Measurements from ENCODE around the gene PROZ.

The PROZ gene

GRCh38 chr13:113145911-113146598, 12.4 kb upstream of the PROZ start:
- ATAC-seq (peak; percentile 68), DNase-seq (ENCODE audit: low spot score in 2 of 2) (no peak)
- Mint-ChIP-seq H3K4me3 (peak overlapping the region; percentile 17), H3K36me3 (peaks cover 7% of the 10 kb centered on the region), H3K4me1 (peaks cover 9% of the 10 kb centered on the region), H3K27ac (peak overlapping the region; percentile 56), H3K9me3 (peaks cover 5% of the 10 kb centered on the region)

GRCh38 chr13:113146750-113147149, 11.7 kb upstream of the PROZ start:
- Mint-ChIP-seq H3K4me1 (peaks cover 16% of the 10 kb centered on the region), H3K9me3 (peaks cover 5% of the 10 kb centered on the region), H3K36me3 (peaks cover 7% of the 10 kb centered on the region), H3K27ac (no peak overlapping the region), H3K4me3 (no peak overlapping the region)
- ATAC-seq (no peak), DNase-seq (ENCODE audit: low spot score in 2 of 2) (no peak)

GRCh38 chr13:113147206-113147605, 11.2 kb upstream of the PROZ start:
- Mint-ChIP-seq H3K36me3 (peaks cover 8% of the 10 kb centered on the region), H3K9me3 (peaks cover 5% of the 10 kb centered on the region), H3K4me3 (no peak overlapping the region), H3K27ac (no peak overlapping the region), H3K4me1 (peaks cover 21% of the 10 kb centered on the region)
- ATAC-seq, result no peak
- no peak for DNase-seq (ENCODE audit: low spot score in 2 of 2)

GRCh38 chr13:113148407-113148806, 10.0 kb upstream of the PROZ start:
- Mint-ChIP-seq H3K4me3 (no peak overlapping the region), H3K4me1 (peaks cover 30% of the 10 kb centered on the region), H3K36me3 (peaks cover 12% of the 10 kb centered on the region), H3K9me3 (peaks cover 5% of the 10 kb centered on the region), H3K27ac (no peak overlapping the region)
- ATAC-seq, result no peak
- no peak for DNase-seq (ENCODE audit: low spot score in 2 of 2)

GRCh38 chr13:113148940-113149503, 9.4 kb upstream of the PROZ start:
- ATAC-seq (no peak), DNase-seq (ENCODE audit: low spot score in 2 of 2) (no peak)
- Mint-ChIP-seq H3K27ac (no peak overlapping the region), H3K36me3 (peaks cover 12% of the 10 kb centered on the region), H3K4me1 (peaks cover 30% of the 10 kb centered on the region), H3K9me3 (peaks cover 5% of the 10 kb centered on the region), H3K4me3 (no peak overlapping the region)

GRCh38 chr13:113149711-113150549, 8.5 kb upstream of the PROZ start:
- Mint-ChIP-seq H3K9me3 (peaks cover 7% of the 10 kb centered on the region), H3K36me3 (peaks cover 19% of the 10 kb centered on the region), H3K27ac (no peak overlapping the region), H3K4me1 (peaks cover 30% of the 10 kb centered on the region), H3K4me3 (no peak overlapping the region)
- DNase-seq (ENCODE audit: low spot score in 2 of 2) (no peak), ATAC-seq (no peak)

GRCh38 chr13:113150550-113151365, 7.7 kb upstream of the PROZ start:
- ATAC-seq, result no peak
- Mint-ChIP-seq H3K36me3 (peaks cover 20% of the 10 kb centered on the region), H3K4me1 (peaks cover 27% of the 10 kb centered on the region), H3K9me3 (peaks cover 11% of the 10 kb centered on the region), H3K4me3 (peak overlapping the region; percentile 78), H3K27ac (no peak overlapping the region)
- DNase-seq (ENCODE audit: low spot score in 2 of 2), result no peak

- peaks cover 19% of the 10 kb centered on the region for H3K36me3 Mint-ChIP-seq
- peak overlapping the region; percentile 78 for H3K4me3 Mint-ChIP-seq
- ATAC-seq, result peak; percentile 74
- peak overlapping the region; percentile 82 for H3K27ac Mint-ChIP-seq
- peaks cover 22% of the 10 kb centered on the region for H3K4me1 Mint-ChIP-seq
- no peak for DNase-seq (ENCODE audit: low spot score in 2 of 2)
- peaks cover 13% of the 10 kb centered on the region for H3K9me3 Mint-ChIP-seq
Measured at GRCh38 chr13:113151745-113152690, 6.4 kb upstream of the PROZ start.

- H3K4me1 Mint-ChIP-seq, result peaks cover 27% of the 10 kb centered on the region
- peak overlapping the region; percentile 82 for H3K27ac Mint-ChIP-seq
- H3K36me3 Mint-ChIP-seq, result peaks cover 19% of the 10 kb centered on the region
- H3K4me3 Mint-ChIP-seq, result peak overlapping the region; percentile 78
- no peak for ATAC-seq
- no peak for DNase-seq (ENCODE audit: low spot score in 2 of 2)
- peaks cover 13% of the 10 kb centered on the region for H3K9me3 Mint-ChIP-seq
Measured at GRCh38 chr13:113152691-113152983, 5.8 kb upstream of the PROZ start.

- ATAC-seq (peak; percentile 27), DNase-seq (ENCODE audit: low spot score in 2 of 2) (no peak)
- Mint-ChIP-seq H3K36me3 (peaks cover 21% of the 10 kb centered on the region), H3K4me1 (peaks cover 30% of the 10 kb centered on the region), H3K4me3 (peak overlapping the region; percentile 78), H3K9me3 (peaks cover 13% of the 10 kb centered on the region), H3K27ac (peak overlapping the region; percentile 82)
Measured at GRCh38 chr13:113152984-113153809, 5.3 kb upstream of the PROZ start.

GRCh38 chr13:113153810-113154748, 4.4 kb upstream of the PROZ start:
- peaks cover 13% of the 10 kb centered on the region for H3K9me3 Mint-ChIP-seq
- ATAC-seq (peak; percentile 73), DNase-seq (ENCODE audit: low spot score in 2 of 2) (no peak)
- peak overlapping the region; percentile 78 for H3K4me3 Mint-ChIP-seq
- peak overlapping the region; percentile 82 for H3K27ac Mint-ChIP-seq
- H3K4me1 Mint-ChIP-seq, result peaks cover 32% of the 10 kb centered on the region
- peaks cover 25% of the 10 kb centered on the region for H3K36me3 Mint-ChIP-seq

- Mint-ChIP-seq H3K27ac (peak overlapping the region; percentile 82), H3K9me3 (peaks cover 13% of the 10 kb centered on the region), H3K36me3 (peaks cover 25% of the 10 kb centered on the region), H3K4me1 (peaks cover 32% of the 10 kb centered on the region), H3K4me3 (peak overlapping the region; percentile 78)
- DNase-seq (ENCODE audit: low spot score in 2 of 2) (no peak), ATAC-seq (no peak)
Measured at GRCh38 chr13:113155201-113155600, 3.2 kb upstream of the PROZ start.

All from stimulated activated effector memory CD8-positive, alpha-beta T cell treated with anti-CD3 and anti-CD28 coated beads, Interleukin-12 subunit alpha, Interleukin-12 subunit beta, amount 100 ng/mL, for 72 hours (primary cell).